Cardiac fibroblast (primary cell): ENCODE data around the gene CCDC187.

Experiments
- DNase-seq, 2 donors: peaks; one replicate each; pipeline versions ENCODE4 v3.0.0 to v3.0.0-alpha.2; 2010; ENCODE audit warnings: low read depth in 2 of 2
- H3K4me3 ChIP-seq, 2 donors: replicated peaks in 1 of 2; 1 replicate in 1 of 2; 2 replicates in 1 of 2; pipeline ENCODE4 v1.5.1; 2011; ENCODE audit warnings: low read depth in 2 of 2, low read length in 2 of 2, mild to moderate bottlenecking in 2 of 2, moderate library complexity in 1 of 2
- CTCF ChIP-seq: IDR thresholded peaks from one replicate; pipeline ENCODE4 v1.5.1; 2011; ENCODE audit warnings: low read depth, mild to moderate bottlenecking, low read length, inconsistent platforms

The CCDC187 gene

GRCh38 chr9:136316271-136316751 lies 12.4 kb upstream of the CCDC187 start:
- no peak for DNase-seq
- TF ChIP-seq CTCF = no peak
- H3K4me3 ChIP-seq = no peak overlapping the region

- no peak for DNase-seq
- no peak overlapping the region for H3K4me3 ChIP-seq
- no peak for TF ChIP-seq CTCF
These were observed 11.1 kb upstream of the CCDC187 start for GRCh38 chr9:136314944-136315343.

GRCh38 chr9:136314056-136314416 lies 10.1 kb upstream of the CCDC187 start:
- no peak for DNase-seq
- no peak for TF ChIP-seq CTCF
- no peak overlapping the region for H3K4me3 ChIP-seq

DNA sequence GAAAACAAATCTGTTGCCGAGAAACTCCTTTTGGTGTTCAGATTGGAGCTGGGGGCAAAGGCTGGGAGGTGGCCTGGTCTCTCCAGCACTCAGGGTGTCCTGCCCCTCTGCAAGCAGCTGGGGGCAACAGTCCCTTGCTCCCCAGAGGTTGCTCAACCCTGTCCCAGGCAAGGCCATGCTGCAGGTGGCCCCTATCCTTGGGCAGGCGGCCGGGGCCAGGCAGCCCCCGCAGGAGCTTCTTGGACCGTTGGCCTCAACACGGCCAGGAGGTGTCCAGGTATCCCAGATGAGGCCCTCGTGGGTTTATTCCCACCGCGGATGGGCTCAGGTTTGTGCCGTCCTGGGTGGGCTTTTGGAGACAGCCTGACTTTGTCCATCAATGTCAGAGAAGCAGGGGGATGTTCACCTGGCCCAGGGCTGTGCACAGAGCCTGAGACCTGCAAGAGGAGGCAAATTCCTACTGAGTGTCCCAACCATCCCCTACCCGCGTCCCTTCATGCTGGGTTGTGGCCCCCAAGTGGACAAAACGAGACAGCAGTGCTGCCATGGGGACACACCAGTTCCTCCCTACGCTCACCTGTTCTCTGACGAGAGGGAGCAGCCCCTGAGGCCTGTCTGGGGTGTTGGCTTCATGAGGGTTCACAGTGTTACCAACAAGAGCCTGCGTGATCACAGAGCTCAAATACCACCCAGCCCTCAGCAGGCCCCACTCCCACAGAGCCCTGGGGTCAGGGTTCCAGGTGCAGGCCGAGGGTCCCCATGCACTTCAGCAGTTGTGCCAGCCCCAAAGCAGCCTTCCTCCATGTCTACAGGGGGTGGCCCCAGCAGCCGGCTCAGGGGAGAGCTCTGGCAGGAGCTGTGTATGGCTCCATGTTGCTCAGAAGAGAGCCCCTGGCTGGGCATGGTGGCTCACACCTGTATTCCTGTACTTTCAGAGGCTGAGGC lies 9.5 kb upstream of the CCDC187 start:
- no peak for DNase-seq
- TF ChIP-seq CTCF = no peak
- no peak overlapping the region for H3K4me3 ChIP-seq

GRCh38 chr9:136312436-136312835 lies 8.5 kb upstream of the CCDC187 start:
- no peak overlapping the region for H3K4me3 ChIP-seq
- peak; percentile 41 for TF ChIP-seq CTCF
- DNase-seq = peak; percentile 34 to 53

GRCh38 chr9:136312009-136312375 lies 8.1 kb upstream of the CCDC187 start:
- TF ChIP-seq CTCF = no peak
- no peak for DNase-seq
- H3K4me3 ChIP-seq = no peak overlapping the region
